Fibroblast of skin of left biceps (primary cell): ENCODE measurements around the gene CNTROB.

ENCODE experiments used
- DNase-seq, 2 experiments: peaks; one replicate each; pipeline ENCODE4 v3.0.0-alpha.2; 2013; ENCODE audit warnings: low read depth in 2 of 2

CNTROB gene, protein sequence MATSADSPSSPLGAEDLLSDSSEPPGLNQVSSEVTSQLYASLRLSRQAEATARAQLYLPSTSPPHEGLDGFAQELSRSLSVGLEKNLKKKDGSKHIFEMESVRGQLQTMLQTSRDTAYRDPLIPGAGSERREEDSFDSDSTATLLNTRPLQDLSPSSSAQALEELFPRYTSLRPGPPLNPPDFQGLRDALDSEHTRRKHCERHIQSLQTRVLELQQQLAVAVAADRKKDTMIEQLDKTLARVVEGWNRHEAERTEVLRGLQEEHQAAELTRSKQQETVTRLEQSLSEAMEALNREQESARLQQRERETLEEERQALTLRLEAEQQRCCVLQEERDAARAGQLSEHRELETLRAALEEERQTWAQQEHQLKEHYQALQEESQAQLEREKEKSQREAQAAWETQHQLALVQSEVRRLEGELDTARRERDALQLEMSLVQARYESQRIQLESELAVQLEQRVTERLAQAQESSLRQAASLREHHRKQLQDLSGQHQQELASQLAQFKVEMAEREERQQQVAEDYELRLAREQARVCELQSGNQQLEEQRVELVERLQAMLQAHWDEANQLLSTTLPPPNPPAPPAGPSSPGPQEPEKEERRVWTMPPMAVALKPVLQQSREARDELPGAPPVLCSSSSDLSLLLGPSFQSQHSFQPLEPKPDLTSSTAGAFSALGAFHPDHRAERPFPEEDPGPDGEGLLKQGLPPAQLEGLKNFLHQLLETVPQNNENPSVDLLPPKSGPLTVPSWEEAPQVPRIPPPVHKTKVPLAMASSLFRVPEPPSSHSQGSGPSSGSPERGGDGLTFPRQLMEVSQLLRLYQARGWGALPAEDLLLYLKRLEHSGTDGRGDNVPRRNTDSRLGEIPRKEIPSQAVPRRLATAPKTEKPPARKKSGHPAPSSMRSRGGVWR

DNA sequence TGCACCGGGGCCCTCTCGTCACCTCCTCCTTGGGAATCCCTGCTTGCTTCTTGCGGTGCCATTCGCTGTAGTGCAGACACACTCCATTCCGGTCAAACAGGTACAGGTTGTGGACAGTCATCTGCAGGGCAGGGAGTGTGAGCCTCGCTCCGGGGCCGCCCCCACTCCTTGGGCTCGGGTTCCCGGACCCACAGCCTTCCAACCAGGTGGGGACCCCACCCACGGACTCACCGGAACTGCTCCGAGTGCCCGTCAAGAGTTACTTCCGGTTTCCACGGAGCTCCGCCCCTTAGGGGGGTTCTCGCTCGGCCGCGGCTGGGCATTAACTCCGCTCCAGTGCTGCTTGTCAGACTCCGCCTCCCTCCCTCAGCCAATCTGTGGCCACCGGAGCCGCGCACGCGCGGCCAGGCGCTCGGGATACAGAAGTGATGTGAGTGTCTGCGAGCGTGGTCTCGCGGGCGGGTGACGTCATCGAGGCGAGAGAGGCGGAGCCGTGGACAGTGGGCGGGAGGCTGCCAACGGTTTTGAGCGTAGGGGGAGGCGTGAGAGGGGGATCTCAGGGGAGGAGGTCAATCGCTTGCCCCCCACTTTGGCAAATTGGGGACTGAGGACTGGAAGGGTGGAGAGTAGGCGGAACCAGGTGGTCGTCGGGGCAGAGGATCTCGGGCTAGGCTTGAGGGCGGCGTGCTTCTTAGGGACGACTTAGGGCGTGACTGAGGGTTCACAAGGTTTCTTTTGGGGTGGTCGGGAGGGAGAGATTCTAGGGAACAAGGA lies at the start of gene CNTROB, which contains the start of gene TRAPPC1:
Gene CNTROB (plus strand): TSS at position 498 of the 774 bp plus-strand sequence. CDS start 874 bp downstream, outside the sequence.
Gene TRAPPC1 (minus strand): TSS at position 238 of the 774 bp plus-strand sequence. CDS start 117 bp downstream, at position 121.
- peak; percentile 96 to 98 for DNase-seq

- DNase-seq, result no peak
These were observed 49.4 kb upstream of the CNTROB start for GRCh38 chr17:7882629-7883028.

- no peak for DNase-seq
These were observed 48.1 kb upstream of the CNTROB start for GRCh38 chr17:7883781-7884386.

GRCh38 chr17:7884581-7885366 lies 47.2 kb upstream of the CNTROB start:
- no peak for DNase-seq

DNA sequence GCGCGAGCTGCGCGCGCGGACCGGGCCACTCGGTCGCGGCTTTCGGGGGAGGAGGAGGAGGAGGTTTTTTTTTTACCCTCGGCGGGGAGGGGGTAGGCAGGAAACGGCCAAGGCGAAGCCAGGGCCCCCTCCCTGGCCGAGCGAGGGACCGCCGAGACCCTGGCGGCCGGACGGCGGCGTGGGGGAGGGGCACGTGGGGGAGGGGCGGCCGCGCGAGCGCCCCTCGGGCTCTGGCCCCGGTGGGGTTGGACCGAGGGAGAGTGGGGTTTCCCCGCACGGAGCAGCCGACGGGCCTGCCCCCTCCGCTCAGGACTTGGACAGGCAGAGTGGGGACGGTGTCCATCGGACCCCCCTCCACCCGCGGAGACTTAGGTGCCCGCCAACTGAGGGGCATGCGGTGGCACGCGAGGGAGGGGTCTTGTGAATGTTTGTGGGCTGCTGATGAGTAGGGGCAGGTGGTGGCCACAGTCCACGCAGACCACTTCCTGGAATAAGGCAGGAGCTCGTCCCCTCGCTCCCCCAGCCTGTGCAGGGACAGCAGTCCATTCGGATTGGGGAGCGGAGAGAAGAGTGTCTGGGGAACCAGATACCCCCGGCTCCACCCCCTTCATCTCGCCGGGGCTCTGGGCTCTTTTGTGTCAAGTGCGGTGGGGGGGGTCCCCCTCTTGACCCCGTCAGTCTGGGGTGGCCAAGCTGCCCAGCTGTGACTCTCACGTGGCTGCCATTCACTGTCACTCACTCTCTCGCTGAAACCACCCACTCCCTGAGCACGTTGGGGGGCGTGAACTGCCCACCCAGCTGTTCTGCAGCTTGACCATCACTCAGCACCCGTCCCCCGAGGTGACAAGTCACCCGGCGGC lies 46.4 kb upstream of the CNTROB start:
- no peak for DNase-seq

DNA sequence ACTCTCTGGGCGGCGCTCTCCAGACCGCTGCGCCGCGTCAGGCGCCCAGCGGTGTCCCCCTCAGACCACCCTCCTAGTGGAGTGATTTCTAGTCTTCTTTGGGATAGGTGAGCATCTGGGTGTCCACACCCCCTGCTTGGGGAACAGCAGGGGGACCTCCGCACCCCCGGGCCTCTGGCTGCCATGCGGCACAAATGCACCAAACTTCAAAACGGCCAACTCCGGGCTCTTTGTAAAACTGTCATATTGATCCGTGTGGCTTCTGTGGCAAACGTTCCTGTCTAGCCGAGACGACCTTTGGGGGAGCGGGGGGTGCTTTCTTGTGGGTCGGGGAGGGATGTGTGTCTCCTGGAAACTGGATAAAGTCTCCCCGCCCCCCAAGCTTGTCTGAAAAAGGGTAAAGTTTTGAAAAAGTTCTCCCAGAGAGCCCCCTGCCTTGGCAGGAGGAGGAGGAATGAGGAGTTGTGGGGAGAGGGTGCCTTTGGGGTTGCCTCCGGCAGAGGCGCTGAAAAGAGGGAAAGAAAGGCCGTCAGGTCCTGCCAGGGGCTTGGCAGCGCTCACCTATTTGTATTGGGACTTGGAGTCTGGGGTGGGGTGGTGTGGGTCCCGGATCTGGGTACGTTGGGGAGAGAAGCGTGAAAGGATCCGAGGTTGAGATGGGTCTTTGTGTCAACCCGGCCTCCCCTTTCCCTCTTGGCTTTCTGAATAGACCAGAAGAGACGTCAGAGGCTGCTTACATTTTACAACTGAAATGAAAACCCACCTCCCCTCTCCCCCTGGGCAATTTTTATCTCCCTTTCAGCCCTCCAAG lies 45.6 kb upstream of the CNTROB start:
- no peak for DNase-seq

GRCh38 chr17:7887038-7887481 lies 44.9 kb upstream of the CNTROB start:
- DNase-seq, result no peak

DNA sequence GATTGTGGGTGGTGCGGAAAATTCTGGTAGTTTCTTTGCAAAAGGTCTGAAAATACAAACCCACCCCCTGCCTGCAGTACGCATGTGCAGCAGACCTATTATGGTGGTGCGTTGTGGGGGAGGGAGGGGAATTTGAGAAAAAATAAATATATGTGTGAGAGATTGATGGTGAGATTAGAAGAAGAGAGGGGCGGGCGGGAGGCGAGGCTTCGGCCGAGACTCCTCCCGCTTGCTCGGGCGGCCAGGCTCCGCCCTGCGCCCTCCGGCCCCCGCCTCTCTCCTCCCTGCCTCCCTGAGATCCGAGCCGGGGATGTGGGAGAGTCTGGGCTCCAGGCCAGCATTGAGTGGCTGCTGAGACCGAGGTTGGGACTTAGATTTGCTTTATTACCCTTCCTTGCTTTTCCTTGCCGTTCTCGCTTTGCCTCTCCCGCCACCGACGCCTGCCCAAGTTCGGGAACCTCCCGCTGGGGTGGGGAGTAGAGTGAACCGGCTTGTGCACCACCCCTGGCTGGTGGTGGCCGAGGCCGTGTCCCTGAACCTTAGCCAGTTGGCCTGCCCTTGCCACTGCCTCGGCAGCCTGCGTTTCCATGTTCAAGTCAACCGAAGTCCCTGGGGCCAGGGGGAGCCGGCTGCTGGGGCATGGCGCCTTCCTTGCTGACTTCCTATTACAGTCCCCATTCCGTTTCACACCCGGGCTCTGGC lies 44.4 kb upstream of the CNTROB start:
- DNase-seq, result peak; percentile 99

DNA sequence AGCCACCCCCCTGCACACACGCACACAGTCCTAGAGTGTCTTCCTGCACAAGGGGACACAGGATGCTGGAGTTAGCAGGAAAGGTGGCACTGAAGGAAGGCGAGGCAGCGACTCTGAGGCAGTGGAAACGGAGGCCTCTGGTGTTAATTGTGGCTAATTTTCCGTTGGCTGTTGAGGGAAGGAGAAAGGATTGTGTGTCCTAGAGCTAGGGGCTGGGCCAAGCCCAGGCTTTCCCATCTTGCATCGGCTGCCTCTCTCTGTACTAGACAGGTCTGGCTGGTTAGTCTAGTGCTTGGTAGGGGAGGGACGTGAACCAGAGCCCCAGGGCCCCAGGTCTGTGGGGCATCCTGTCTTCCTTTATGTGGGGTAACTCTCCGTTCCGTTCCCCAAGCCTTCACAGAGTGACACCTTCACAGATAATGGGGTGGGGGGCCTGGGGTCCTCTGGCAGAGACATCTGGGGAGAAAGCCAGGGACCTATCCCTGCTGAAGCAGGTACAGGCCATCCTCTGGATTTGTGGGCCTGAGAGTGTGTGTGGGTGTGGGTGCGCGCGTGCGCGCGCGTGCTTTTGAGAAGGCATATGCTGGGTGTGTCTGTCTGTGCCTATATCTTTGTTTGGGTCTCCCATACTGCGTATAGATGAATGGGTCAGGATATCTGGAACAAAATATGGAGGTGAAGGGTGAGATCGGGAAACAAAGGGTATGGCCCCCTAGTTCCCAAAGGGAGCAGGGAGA lies 43.7 kb upstream of the CNTROB start, which contains the start of gene CHD3:
Gene CHD3 (plus strand): TSS at position 606 of the 737 bp plus-strand sequence. CDS start 212 bp downstream, outside the sequence.
- no peak for DNase-seq

- DNase-seq, result peak in 1 of 2 experiments; percentile 55
These were observed 42.6 kb upstream of the CNTROB start for GRCh38 chr17:7889166-7889955.

GRCh38 chr17:7893187-7893880 lies 38.7 kb upstream of the CNTROB start:
- DNase-seq, result no peak

DNA sequence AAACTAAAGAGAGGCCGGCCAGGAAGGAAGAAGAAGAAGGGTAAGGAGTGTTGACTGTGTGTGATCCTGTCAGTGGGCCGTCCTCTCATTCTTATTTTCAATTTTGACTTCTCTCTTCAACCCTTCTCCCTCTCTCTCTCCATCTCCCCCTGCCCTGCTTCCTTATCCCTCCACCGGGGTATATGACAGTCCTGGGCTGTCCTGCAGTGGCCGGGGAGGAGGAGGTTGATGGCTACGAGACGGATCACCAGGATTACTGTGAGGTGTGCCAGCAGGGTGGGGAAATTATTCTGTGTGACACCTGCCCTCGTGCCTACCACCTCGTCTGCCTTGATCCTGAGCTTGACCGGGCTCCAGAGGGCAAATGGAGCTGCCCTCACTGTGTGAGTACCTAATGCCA lies 37.8 kb upstream of the CNTROB start:
- no peak for DNase-seq

GRCh38 chr17:7894866-7895265 lies 37.1 kb upstream of the CNTROB start:
- no peak for DNase-seq

DNA sequence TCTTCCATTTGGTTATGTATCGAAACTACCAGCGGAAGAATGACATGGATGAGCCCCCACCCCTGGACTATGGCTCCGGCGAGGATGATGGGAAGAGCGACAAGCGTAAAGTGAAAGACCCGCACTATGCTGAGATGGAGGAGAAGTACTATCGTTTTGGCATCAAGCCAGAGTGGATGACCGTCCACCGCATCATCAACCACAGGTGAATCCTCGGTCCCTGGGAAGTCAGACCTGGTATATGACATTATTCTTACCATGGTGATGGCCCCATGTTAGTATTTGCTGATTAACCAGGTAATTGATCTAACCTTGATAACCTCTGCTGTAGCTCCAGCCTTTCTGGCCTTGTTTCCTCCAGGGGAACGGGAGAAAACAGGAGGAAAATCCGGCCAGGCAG lies 34.9 kb upstream of the CNTROB start:
- no peak for DNase-seq

GRCh38 chr17:7897773-7898172 lies 34.2 kb upstream of the CNTROB start:
- no peak for DNase-seq
